8988T (cell line): ENCODE measurements around the gene NUAK2.
"Not testable (repeated sequence)": the region's sequence is repeated elsewhere in the genome, so short reads cannot be mapped to it uniquely, and the experiment has no call there.

Experiments used
- DNase-seq: peaks from one replicate; pipeline ENCODE4 v3.0.0; 2011

The NUAK2 gene

GRCh38 chr1:205321162-205321958 lies at the start of gene NUAK2:
Gene NUAK2, minus strand, starts transcription at chr1:205321745. Its CDS starts 117 bp downstream, at chr1:205321628.
- peak; percentile 83 for DNase-seq

GRCh38 chr1:205370780-205371179 lies 49.2 kb upstream of the NUAK2 start:
- DNase-seq = no peak

- no peak for DNase-seq
Measured at GRCh38 chr1:205369701-205370123, 48.2 kb upstream of the NUAK2 start.

- DNase-seq = no peak
Measured at GRCh38 chr1:205368478-205368877, 46.9 kb upstream of the NUAK2 start.

GRCh38 chr1:205365945-205366463 lies 44.5 kb upstream of the NUAK2 start:
- DNase-seq = no peak

- DNase-seq = not testable (repeated sequence)
Measured at GRCh38 chr1:205365086-205365485, 43.5 kb upstream of the NUAK2 start.

GRCh38 chr1:205360891-205361290 lies 39.3 kb upstream of the NUAK2 start:
- no peak for DNase-seq

- no peak for DNase-seq
Measured at GRCh38 chr1:205359771-205360565, 38.4 kb upstream of the NUAK2 start.

- no peak for DNase-seq
Measured at GRCh38 chr1:205358579-205358978, 37.0 kb upstream of the NUAK2 start.

- no peak for DNase-seq
Measured at GRCh38 chr1:205357567-205357966, 36.0 kb upstream of the NUAK2 start.

- no peak for DNase-seq
Measured at GRCh38 chr1:205356440-205357139, 35.0 kb upstream of the NUAK2 start, which contains the start of gene KLHDC8A. Gene KLHDC8A, minus strand, starts transcription at chr1:205356922. Its CDS starts 13,318 bp downstream, at chr1:205343604.

- DNase-seq = no peak
Measured at GRCh38 chr1:205355075-205355453, 33.5 kb upstream of the NUAK2 start.

- no peak for DNase-seq
Measured at GRCh38 chr1:205354259-205355074, 32.9 kb upstream of the NUAK2 start.

GRCh38 chr1:205353612-205354011 lies 32.1 kb upstream of the NUAK2 start:
- DNase-seq = no peak

- DNase-seq = no peak
Measured at GRCh38 chr1:205353191-205353590, 31.6 kb upstream of the NUAK2 start.

- DNase-seq = no peak
Measured at GRCh38 chr1:205351984-205352713, 30.6 kb upstream of the NUAK2 start.

- DNase-seq = no peak
Measured at GRCh38 chr1:205350691-205351141, 29.2 kb upstream of the NUAK2 start.

- no peak for DNase-seq
Measured at GRCh38 chr1:205350124-205350523, 28.6 kb upstream of the NUAK2 start.

- no peak for DNase-seq
Measured at GRCh38 chr1:205348554-205349487, 27.3 kb upstream of the NUAK2 start.

- DNase-seq = no peak
Measured at GRCh38 chr1:205346956-205347574, 25.5 kb upstream of the NUAK2 start.
